ENCODE measurements around the gene WWC2. TPM values are rescaled to one million over a fixed set of nuclear protein-coding genes. Genes with fewer than 3 reads are reported as not detected.

The WWC2 gene
- total RNA-seq, 2 donors from 2014 or later, result 4.3 to 6.8 TPM

DNA sequence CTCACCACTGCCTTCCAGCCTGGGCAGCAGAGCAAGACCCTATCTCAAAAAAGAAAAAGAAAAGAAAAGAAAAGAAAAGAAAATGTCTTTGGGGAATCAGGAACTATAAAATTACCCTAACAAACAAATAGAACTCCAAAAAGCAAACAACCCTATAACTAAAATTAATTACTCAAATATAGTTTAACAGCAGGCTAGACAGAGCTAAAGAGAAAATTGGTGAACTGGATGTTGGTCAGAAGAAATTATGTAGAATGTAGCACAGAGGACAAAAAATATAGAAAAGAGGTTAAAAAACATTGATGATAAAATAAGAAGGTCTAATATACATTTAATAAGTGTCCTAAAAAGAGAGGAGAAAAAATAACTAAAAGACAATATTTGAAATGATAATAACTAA lies 27.8 kb upstream of the WWC2 start:
- no peak overlapping the region for H3K27ac ChIP-seq
- no peaks in the 10 kb centered on the region for H3K4me1 ChIP-seq
- H3K27me3 ChIP-seq, result no peaks in the 10 kb centered on the region
- intact Hi-C loops (cut with DNase I), result loop anchor here (10.0 kb wide), 1 partner anchor 334 kb away; no protein-coding TSS in a partner anchor
- no peak for DNase-seq
- no peak overlapping the region for H3K4me3 ChIP-seq
- no peak for TF ChIP-seq CTCF (IDR thresholded peaks at IDR 0.05)
- H3K9ac ChIP-seq (ENCODE audit: low read depth in 2 of 2, low read length in 2 of 2), result no peak overlapping the region
- H3K36me3 ChIP-seq, result no peaks in the 10 kb centered on the region
- no peaks in the 10 kb centered on the region for H3K9me3 ChIP-seq

DNA sequence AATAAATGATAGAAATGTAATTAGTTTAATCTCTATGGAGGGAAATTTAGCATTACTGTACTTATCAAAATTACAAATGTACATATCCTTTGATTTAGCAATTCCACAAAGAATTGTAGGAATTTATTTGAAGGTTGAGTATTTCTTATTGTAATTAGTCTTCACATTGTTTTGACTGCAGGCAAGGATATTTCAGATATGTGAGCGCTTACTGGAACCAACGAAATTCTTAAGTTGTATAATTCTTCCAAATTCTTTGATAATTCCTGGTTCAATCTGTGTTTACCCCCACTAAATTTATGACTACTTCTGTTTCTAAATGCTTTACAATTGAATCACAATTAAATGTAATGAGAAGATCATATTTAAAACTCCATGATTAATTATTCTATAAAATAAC lies 26.9 kb upstream of the WWC2 start:
- H3K27ac ChIP-seq, result no peak overlapping the region
- no peak overlapping the region for H3K4me3 ChIP-seq
- no peaks in the 10 kb centered on the region for H3K36me3 ChIP-seq
- H3K9ac ChIP-seq (ENCODE audit: low read depth in 2 of 2, low read length in 2 of 2), result no peak overlapping the region
- intact Hi-C loops (cut with DNase I), result loop anchor here (2.0 to 10.0 kb wide), 3 partner anchors 133 to 333 kb away; no protein-coding TSS in a partner anchor
- no peak for DNase-seq
- H3K4me1 ChIP-seq, result no peaks in the 10 kb centered on the region
- no peaks in the 10 kb centered on the region for H3K9me3 ChIP-seq
- TF ChIP-seq CTCF (IDR thresholded peaks at IDR 0.05), result no peak
- H3K27me3 ChIP-seq, result no peaks in the 10 kb centered on the region

GRCh38 chr4:183073838-183074145 lies 25.3 kb upstream of the WWC2 start:
- Histone ChIP-seq H3K36me3 (no peaks in the 10 kb centered on the region), H3K4me3 (no peak overlapping the region), H3K27ac (no peak overlapping the region), H3K4me1 (no peaks in the 10 kb centered on the region), H3K9ac (ENCODE audit: low read depth in 2 of 2, low read length in 2 of 2) (no peak overlapping the region), H3K9me3 (no peaks in the 10 kb centered on the region), H3K27me3 (no peaks in the 10 kb centered on the region)
- intact Hi-C loops (cut with DNase I), result loop anchor here (2.0 to 10.0 kb wide), 3 partner anchors 135 to 331 kb away; no protein-coding TSS in a partner anchor
- DNase-seq, result no peak
- no peak for TF ChIP-seq CTCF (IDR thresholded peaks at IDR 0.05)

DNA sequence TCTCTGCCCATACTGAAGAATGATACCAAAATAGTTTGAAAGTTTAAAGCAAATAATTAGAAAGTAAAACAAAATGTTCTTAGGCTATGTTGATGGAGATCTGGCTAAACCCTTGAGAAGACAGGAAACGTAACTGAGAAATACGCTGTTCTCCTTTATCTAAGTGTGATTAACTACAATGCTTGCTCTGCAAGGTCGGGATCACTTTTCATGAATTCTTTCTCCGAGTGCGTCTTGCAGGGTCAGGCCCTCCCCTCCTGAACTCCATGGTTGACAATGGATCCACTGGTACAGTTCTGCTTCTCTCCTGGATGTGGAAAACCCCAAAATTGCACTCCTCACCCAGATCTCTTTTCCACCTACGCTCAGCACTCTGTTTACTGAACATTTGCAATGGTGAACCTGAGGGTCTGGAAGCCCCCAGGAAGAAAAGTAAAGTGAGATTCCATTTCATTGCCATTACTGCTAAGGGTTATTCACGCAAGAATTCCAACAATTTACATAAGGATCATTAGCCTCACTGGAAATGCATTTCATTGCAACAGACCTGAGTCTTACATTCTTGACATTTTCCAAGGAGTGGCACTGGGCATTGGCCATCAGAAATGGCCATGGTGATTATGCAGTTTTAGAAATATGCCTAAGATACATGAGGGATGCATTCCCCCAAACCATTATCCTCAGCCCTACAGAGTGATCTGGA lies 24.6 kb upstream of the WWC2 start:
- Histone ChIP-seq H3K27ac (no peak overlapping the region), H3K9me3 (no peaks in the 10 kb centered on the region), H3K4me3 (no peak overlapping the region), H3K4me1 (no peaks in the 10 kb centered on the region), H3K27me3 (no peaks in the 10 kb centered on the region), H3K9ac (ENCODE audit: low read depth in 2 of 2, low read length in 2 of 2) (no peak overlapping the region), H3K36me3 (no peaks in the 10 kb centered on the region)
- no peak for DNase-seq
- intact Hi-C loops (cut with DNase I), result loop anchor here (10.0 kb wide), 1 partner anchor 330 kb away; no protein-coding TSS in a partner anchor
- no peak for TF ChIP-seq CTCF (IDR thresholded peaks at IDR 0.05)

DNA sequence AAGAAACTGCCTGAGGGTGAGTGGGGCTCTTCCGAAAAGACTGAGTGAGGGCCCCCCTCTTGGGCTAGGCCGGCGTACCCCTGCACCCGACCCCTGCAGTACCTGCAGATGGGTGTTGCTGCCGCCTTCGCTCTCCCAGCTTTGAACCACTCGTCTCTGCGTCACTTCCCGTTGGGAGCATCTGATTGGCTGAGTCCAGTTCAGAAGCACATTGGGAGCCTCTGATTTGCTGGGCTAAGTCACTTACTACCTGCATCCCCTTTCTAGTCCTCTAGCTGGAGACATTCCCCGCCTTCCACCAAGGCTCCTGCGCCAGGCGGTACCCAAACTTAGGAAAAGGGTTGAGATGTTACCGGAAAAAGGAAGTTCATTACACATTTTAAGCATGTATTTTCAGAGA lies 20.4 kb upstream of the WWC2 start:
- intact Hi-C loops (cut with DNase I), result loop anchor here (10.0 kb wide), 1 partner anchor 326 kb away; no protein-coding TSS in a partner anchor
- Histone ChIP-seq H3K9ac (ENCODE audit: low read depth in 2 of 2, low read length in 2 of 2) (no peak overlapping the region), H3K36me3 (no peaks in the 10 kb centered on the region), H3K27me3 (no peaks in the 10 kb centered on the region), H3K4me1 (no peaks in the 10 kb centered on the region), H3K4me3 (no peak overlapping the region), H3K9me3 (no peaks in the 10 kb centered on the region), H3K27ac (no peak overlapping the region)
- DNase-seq, result no peak
- no peak for TF ChIP-seq CTCF (IDR thresholded peaks at IDR 0.05)

All from colonic mucosa (tissue), 4 donors.